ENCODE data around the gene OSBPL9.

GRCh38 chr1:51744506-51745303, 127.8 kb downstream of the OSBPL9 start:
- no peak for TF ChIP-seq CTCF (IDR thresholded peaks at IDR 0.05; ENCODE audit: low read length)
- TF ChIP-seq EZH2 (IDR thresholded peaks at IDR 0.05; ENCODE audit: borderline replicate concordance, low read length) = no peak

Data from OCI-LY1 (cell line).